Ramos (cell line): ENCODE data around the gene SNIP1.
"Not testable (repeated sequence)": the region's sequence is repeated elsewhere in the genome, so short reads cannot be mapped to it uniquely, and the experiment has no call there.

Source experiments
- in situ Hi-C: fragments of 300-500 bp; cut with MboI; formaldehyde crosslinking; loops from one replicate; pipeline ENCODE4 v1.14.3; 2022; ENCODE audit warnings: low sequenced_read_pairs; ENCODE audit not compliant: unreplicated experiment

The SNIP1 gene, protein sequence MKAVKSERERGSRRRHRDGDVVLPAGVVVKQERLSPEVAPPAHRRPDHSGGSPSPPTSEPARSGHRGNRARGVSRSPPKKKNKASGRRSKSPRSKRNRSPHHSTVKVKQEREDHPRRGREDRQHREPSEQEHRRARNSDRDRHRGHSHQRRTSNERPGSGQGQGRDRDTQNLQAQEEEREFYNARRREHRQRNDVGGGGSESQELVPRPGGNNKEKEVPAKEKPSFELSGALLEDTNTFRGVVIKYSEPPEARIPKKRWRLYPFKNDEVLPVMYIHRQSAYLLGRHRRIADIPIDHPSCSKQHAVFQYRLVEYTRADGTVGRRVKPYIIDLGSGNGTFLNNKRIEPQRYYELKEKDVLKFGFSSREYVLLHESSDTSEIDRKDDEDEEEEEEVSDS

DNA sequence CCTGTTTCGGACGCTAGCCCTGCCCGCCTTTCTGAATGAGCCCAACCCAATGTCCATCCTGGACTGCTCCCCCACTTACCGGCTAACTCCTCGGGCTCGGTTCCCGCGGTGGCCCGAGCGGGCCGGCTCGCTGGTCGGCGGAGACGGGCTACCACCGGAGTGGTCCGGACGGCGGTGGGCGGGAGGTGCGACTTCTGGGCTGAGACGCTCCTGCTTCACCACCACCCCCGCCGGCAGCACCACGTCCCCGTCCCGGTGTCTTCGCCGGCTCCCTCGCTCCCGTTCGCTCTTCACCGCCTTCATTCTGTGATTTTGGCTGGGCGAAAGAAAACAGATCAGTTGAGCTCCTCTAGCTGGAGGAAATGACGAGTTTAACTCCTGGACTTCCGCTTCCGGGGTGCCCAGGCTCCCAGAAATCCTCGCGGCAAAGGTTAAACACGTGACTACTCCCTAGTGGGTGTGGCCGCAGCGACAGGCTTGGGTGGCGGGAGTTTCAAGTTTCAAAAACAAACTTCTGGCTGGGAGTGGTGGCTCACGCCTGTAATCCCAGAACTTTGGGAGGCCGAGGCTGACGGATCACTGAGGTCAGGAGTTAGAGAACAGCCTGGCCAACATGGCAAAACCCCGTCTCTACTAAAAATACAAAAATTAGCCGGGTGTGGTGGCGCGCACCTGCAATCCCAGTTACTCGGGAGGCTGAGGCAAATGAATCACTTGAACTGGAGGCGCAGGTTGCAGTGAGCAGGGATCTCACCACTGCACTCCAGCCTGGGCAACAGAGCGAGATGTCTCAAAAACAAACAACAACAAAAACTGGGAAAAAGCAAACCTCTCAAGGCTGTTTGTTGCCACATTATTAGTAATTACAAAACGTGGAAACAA, at the start of gene SNIP1:
TSS of gene SNIP1 (minus strand) at position 367 of the 882 bp plus-strand sequence. CDS start at position 303, 64 bp downstream.
- in situ Hi-C loops: no loop called here

DNA sequence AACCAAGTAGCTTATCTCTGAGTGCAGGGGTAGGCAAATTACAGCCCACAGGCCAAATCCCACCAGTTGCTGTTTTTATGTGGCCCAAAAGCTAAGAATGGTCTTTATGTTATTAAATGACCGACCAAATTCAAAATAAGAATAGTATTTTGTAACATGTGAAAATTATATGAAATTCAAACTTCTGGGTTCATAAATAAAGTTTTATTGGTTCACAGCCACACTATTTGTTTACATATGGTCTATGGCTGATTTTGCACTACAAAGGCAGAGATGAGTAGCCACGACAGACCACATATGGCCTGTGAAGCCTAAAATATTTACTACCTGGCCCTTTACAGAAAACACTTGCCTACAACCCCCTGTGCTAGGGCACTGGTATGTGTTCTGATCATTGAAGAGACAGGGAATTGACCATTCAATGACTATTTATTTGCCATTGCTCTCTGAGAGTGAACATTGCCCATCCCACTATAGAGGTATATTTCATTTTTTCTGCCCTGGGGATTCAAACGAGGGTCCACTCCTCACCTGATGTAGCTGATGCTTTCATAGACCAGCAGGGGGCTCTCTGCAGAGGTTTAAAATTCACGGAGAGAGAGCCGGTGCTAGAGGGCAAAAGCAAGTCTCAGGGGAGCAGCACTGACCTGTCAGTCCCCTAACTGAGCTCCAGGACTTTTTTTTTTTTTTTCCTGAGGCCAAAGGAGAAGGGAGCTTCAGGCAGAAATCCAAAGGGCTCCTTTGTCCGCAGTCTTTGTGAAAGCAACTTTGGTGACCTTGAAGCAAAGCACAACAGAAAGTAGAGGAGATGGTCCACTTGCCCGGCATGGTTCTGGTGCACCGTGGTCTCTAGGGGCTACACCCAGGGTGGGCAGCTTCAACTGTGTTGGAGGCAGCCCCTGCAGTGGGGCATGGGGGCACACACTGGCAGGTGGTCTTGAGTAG, 48.9 kb upstream of the SNIP1 start:
- in situ Hi-C loops: loop anchor here (5.0 kb wide), 1 partner anchor 74 kb away; no protein-coding TSS in a partner anchor

DNA sequence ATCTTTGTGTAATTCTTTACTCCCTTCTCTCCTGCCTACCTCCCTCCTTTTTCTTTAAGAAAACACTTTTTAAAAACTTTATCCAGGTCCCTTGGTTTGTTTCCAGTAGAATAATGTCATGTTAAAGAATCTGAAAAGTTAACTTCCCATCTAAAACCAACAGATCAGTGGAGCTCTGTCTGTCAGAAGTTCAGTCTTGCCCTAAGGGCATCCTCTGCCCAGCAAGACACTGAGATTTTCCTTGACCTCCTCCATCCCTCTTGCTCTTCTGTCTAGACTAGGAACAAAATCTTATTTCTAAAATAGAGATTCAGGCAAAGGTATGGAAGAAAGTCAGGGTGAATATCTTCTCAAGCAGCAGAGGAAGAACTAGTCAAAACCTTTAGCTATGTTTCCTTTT, 47.3 kb upstream of the SNIP1 start:
- in situ Hi-C loops: loop anchor here (5.0 kb wide), 1 partner anchor 76 kb away; no protein-coding TSS in a partner anchor

DNA sequence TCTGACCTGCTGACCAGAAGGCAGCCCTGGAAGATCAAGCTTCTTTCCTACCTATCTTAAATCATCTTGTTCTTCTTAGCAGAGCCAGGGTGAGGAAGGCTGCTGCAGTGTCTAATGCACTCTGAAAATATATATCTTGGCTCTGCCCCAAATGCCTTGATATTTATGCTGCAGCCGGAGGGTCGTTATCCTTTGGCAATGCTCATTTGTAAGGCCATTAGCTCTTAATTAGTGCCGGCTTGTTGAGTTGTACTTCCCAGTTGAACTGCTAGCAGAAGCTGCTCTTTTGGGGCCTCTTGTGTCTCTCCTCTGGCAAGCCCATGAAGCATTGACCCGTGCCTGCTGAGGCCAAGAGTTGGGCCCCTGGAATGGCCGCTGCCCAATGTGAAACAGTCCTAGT, 45.8 kb upstream of the SNIP1 start:
- in situ Hi-C loops: loop anchor here (5.0 to 10.0 kb wide), 2 partner anchors 77 to 395 kb away; partner anchors contain the start of gene SF3A3

DNA sequence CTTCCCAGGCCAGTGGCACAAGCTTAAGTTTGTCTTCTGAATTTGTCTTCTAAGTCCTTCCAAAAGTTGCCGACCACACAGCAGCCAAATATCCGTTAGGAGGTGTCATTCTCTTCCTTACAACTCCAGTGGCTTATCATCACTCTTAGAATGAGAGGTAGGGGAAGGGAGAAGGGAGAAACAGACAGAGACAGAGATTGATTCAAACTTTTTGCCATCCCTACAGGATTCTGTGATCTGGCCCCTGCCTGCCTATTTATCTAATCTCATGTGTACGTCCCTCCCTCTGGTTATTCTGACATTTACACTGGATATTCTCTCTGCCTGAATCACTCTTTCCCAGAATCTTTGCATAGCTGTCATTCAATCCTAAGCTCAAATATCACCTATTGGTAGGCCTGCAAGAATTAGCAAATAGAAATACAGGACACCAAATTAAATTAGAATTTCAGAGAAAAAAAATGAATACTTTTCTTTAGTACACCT, 42.1 kb upstream of the SNIP1 start:
- in situ Hi-C loops: loop anchor here (10.0 kb wide), 1 partner anchor 399 kb away; the partner anchor contains the start of gene SF3A3

DNA sequence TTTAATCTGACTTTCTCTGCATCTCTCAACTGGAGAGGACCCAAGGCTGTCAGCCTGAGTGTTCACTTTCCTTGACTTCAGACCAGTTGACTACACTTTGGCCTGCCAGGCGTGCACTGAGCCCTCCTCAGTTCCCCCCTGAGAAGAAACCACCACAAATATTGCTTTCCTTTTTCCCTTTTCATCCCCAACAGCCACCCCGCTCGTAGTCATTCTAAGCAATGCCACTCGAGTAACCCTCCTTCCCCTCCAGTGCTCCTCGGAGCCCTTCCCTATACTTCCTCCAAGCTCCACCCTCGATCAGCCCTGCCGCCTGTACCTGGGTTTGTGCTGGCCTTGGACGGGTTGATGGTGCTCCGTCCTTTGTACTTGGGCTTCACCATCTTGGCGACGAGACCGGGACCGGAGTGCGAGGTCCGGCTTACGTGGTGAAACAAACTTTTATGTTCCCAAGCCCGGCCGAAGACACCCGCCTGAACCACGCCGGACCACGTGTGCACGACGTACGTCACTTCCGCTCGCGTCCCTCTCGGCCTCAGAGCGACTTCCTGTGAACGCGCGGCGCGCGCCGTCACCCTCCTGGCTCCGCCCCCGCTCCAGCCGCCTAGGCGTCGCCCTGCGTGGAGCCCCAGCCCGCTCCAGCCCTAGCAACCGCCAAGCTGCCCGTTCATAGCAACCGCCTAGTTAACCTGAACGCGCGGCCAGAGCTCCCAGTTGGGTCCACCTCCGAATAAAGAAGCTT, 41.5 kb upstream of the SNIP1 start, which contains the start of gene GNL2:
TSS of gene GNL2 (minus strand) at position 498 of the 742 bp plus-strand sequence. CDS start at position 383, 115 bp downstream.
- in situ Hi-C loops: loop anchor here (10.0 kb wide), 1 partner anchor 399 kb away; the partner anchor contains the start of gene SF3A3

DNA sequence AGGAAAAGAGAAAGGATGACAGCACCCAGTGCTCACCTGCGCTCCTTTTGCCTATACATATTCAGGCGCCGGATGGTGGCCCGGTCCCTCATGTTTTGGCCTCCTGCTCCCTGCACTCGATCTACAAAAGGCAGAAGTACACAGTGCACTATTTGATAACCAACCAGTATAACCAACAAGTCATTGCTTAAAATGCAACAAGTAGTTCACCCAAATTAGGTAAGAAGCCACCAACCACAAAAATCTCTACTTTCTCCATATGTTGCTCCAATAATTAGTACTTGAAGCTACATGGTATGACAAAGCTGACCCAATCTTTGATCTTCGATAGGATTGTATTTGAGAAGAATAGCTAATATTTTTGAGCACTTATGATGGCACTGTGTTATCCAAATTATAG, 39.6 kb upstream of the SNIP1 start:
- in situ Hi-C loops: loop anchor here (10.0 kb wide), 1 partner anchor 401 kb away; the partner anchor contains the start of gene SF3A3

DNA sequence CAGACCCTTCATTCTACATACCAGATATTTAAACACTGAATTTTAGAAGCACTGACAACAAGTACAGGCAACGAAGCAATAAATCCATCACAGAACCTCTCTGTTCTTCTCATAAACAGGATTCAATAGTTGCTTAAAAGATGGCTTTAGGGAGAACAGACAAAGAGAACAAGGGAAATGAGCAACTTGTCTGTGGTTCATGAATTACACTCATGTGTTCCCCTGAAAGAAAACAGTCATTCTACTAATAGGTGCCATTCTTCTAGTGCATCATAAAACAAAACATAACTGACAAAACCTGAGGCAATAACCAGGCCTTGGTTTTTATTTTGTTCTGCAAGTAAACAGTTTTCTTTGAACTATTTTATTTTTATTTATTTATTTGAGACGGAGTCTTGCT, 34.8 kb upstream of the SNIP1 start:
- in situ Hi-C loops: no loop called here

DNA sequence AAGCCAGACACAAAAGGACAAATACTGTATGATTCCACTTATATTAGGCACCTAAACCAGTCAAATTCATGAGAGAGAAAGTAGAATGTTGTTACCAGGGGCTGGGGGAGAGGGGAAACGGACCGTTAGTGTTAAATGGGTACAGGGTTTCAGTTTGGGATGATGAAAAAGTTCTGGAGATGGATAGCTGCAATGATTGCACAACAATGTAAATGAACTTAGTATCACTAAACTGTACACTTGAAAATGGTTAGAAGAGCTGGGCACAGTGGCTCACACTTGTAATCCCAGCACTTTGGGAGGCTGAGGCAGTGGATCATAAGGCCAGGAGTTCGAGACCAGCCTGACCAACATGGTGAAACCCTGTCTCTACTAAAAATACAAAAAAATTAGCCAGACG, 30.5 kb upstream of the SNIP1 start:
- in situ Hi-C loops: not testable (repeated sequence)

DNA sequence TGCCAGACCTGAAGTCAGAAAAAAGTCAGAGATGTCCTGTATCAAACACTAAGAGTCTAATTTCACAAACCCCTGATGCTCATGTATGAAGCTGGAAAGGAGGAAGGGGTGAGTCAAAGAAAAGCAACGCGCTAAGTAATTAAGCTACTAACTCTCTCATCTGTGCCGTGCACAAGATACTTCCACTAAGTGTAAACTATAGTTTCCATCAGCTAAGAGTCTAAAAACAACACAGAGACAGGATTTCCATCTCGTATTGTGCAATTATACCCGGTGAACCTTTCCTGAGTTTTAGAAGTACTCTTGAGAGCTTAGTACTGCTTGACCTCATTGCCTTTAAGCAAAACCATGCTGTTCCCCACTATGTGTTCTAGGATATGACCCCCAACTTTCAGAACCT, 21.6 kb upstream of the SNIP1 start:
- in situ Hi-C loops: no loop called here

DNA sequence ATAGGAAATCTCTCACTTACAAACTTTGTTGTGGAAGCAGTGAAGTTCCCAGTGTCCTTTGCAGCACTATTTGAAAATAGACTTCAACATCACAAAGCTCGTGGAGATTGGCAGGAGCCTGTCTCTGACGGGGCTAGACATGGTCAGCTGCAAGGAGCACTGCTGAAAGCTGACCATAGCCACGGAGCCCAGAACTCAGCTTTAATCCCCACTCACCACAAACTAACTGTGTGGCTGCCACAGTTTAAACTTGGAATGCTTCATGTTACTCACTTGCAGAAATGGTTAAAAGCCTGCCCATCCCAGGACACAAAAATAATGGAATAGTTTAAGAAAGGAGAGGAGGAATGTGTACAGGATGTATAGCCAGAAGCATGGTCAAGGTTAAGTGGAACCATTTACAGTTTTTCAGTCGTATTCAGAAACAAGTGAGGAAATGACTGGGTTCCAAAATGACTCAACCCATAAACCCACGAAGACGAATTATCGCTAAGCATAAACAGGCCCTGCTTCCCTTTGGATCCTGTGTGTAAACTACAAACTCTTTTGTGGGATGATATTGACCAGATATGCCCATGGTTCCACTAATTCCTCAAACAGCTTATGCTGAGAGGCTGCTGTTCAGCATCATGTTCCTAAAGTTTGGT, 20.9 kb upstream of the SNIP1 start:
- in situ Hi-C loops: no loop called here

DNA sequence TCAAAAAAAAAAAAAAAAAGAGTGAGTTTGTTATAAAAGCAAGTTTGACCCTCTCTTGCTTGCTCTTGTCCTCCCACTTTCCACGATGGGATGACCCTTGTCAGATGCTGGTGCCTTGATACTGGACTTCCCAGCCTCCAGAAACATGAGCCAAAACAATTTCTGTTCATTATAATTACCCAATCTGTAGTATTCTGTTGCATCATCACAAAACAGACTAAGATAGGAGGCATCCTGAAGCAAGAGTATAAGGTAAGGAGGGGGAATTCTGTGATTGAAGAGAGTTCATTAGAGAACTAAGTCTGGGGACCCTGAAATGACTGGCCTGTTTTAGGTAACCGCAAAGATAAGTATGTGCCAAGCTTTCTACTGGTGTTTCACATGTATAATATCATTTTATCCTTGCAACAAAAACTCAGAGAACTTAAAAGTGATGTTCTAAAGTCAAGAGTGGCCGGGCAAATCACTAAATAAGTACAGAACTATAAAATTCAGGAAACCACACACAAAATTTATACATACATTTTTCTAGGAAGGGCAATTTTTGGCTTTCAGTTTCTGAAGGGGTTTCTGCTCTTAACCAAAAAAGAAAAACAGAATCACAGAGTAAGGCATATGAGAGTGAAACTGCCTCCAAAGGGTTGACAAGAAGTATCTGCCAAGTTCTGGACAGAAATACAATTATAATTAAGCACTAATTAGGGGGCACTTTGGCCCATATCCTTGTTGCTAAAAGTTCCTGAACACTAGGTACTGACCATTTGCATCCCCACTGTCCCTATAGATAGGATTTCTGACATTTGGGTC, 16.6 kb upstream of the SNIP1 start:
- in situ Hi-C loops: no loop called here

DNA sequence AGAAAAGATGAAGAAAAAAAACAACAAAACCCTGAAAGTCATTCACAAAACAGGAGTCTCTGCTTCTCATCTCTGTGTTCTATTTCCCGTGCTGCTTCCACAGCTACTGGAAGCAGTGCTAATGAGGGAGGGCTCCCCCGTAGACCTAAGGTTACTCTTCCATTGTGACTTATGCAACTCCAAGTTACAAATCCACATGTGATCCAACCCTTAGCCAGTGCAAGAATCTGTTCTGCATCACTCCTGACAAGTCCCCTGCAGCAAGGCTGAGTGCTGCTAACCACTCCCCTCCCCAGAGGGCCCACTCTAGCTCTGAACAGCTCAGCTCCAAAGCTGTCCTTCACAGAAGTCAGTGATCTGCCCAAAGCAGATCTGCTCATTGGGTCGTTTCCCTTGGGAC, 12.9 kb upstream of the SNIP1 start:
- in situ Hi-C loops: no loop called here

DNA sequence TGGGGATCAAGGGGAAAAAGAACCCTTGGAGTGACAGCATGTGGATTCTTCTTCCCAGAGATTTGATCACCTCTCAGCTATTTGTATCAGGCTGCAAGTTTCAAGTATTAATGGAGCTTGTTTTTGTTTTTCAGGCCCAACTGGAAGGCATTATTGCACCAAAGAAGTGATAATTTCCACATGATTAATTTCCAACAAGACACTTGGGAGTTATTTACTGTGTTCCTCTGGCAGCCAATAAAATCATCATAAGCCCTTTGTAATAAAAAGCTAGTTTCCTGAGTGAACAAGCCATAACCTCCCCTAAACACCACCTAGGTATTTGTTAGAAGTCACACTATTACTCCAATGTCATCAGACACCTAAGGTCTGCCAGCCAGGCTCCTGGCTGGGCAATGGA, 10.8 kb upstream of the SNIP1 start:
- in situ Hi-C loops: no loop called here

DNA sequence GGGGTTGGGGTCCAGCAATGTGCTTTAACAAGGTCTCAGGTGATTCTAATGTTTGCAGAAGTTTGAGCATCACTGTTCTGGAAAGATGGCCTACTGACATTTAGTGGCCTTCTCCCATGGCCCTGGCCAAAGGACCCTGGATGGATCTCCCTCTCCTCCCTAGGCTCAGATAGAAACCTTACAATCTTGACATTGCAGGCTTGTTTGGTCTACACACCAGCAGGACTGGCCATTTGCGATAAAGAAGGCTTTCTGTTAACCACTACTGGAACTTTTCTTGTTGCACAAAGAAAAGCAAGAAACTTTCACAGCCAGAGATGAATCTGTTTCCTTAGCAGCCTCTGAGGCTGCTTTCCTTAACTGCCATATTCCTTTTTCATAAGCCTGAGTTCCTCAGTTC, 8.9 kb upstream of the SNIP1 start:
- in situ Hi-C loops: no loop called here

DNA sequence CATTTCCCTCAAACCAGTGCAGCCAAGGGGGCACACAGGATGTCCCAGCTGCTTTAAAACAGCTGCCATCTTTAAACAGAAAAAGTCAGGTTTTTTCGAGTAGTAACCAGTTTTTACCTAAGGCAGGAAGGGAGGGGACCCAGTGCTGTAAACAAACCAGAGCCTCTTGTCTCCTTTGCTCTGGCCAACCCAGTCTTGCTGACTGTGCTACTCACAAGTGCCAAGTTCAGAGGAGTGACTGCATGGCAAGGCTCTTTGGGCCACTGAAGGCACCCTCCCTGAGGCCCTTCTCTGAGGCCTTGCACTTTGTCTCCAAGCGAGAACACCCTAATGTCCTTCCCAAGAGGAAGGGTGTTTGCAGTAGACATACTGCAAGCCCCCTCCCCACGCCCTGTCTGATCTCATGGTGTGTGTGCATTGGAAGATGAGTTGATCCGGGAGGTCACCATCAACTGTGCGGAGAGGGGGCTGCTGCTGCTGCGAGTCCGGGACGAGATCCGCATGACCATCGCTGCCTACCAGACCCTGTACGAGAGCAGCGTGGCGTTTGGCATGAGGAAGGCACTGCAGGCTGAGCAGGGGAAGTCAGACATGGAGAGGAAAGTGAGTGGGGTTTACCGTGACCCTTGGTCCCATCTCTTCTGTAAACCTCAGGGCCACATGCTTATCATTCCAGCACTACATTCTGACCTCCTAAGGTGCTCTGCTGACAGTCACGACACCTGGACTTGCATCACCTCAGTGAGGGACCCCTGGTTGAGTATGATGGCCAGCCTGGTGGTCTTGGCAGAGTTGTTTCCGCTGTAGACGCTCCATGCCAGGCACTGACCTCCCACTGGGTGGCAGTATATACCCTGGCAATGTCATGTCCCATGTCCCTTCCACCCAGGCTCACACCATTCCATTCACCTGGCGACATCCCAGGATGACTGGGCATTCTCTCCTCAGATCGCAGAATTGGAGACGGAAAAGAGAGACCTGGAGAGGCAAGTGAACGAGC, 7.3 kb upstream of the SNIP1 start:
- in situ Hi-C loops: no loop called here
